Parathyroid adenoma (tissue), 2 donors: ENCODE data around the gene CREB3L2.

ENCODE experiments used
- H2AFZ ChIP-seq: fragments of 300-600 bp; sonication (generic); one replicate; pipeline ENCODE4 v1.7.0; 2017; ENCODE audit warnings: antibody characterized with exemption, mild to moderate bottlenecking
- H3K27ac ChIP-seq: fragments of 300-600 bp; sonication (generic); one replicate; pipeline ENCODE4 v1.7.0; 2017
- H3K27me3 ChIP-seq: fragments of 300-600 bp; sonication (generic); one replicate; pipeline ENCODE4 v1.7.0; 2017; ENCODE audit warnings: low read length; ENCODE audit not compliant: control insufficient read depth, insufficient read depth
- H3K36me3 ChIP-seq: fragments of 300-600 bp; sonication (generic); one replicate; pipeline ENCODE4 v1.7.0; 2017; ENCODE audit warnings: low read length; ENCODE audit not compliant: control insufficient read depth, insufficient read depth
- H3K4me1 ChIP-seq: fragments of 300-600 bp; sonication (generic); one replicate; pipeline ENCODE4 v1.7.0; 2017; ENCODE audit warnings: control low read depth
- H3K4me2 ChIP-seq: fragments of 300-600 bp; sonication (generic); one replicate; pipeline ENCODE4 v1.7.0; 2017; ENCODE audit warnings: low read length
- H3K4me3 ChIP-seq: fragments of 300-600 bp; sonication (generic); one replicate; pipeline ENCODE4 v1.7.0; 2017; ENCODE audit warnings: low read depth, low read length
- H3K79me2 ChIP-seq: fragments of 300-600 bp; sonication (generic); one replicate; pipeline ENCODE4 v1.7.0; 2017; ENCODE audit warnings: control low read depth
- H3K9ac ChIP-seq: fragments of 300-600 bp; sonication (generic); one replicate; pipeline ENCODE4 v1.7.0; 2017; ENCODE audit warnings: mild to moderate bottlenecking
- H3K9me3 ChIP-seq: fragments of 300-600 bp; sonication (generic); one replicate; pipeline ENCODE4 v1.7.0; 2017; ENCODE audit warnings: low read length; ENCODE audit not compliant: control insufficient read depth
- CTCF ChIP-seq: fragments of 300-600 bp; sonication (generic); IDR thresholded peaks from one replicate; pipeline ENCODE4 v1.7.0; 2017; ENCODE audit warnings: antibody characterized with exemption, mild to moderate bottlenecking
- donor health status: primary hyperparathyroidism.

Gene CREB3L2

DNA sequence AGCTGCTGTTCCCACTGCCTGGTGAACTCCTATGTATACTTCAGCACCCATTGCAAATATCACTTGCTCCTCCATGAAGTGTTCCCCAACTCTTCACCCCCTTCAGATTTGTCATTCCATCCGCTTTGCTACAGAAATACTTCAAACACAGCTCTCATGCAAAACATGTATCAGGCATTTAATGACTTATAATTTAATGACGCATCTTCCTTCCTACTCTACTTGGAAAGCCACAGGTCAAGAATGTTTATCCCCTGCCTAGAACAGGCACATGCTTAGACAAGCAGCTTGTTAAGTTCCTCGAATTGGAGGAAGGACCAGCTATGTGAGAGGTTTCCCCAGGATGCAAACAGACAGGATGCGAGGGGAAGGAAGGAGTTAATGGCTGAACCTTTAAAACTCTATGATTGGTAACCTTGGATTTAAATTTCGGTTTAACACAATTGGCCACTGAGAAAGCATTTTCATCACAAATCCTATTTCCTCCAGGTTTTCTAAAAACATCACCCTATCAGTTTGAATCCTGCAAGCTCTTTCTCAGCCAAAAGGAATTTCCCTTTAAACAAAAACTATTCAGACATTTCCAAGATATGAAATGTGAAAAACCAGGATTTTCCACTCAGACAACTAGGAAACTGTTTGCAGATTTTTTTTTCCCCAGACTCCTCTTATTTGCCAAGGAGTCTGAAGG is 11.5 kb downstream of the CREB3L2 start:
- Histone ChIP-seq H2AFZ (no peak overlapping the region), H3K36me3 (no peaks in the 10 kb centered on the region), H3K27ac (peak overlapping the region; percentile 78), H3K79me2 (peaks cover 37% of the 10 kb centered on the region), H3K9ac (no peak overlapping the region), H3K27me3 (no peaks in the 10 kb centered on the region), H3K4me2 (no peak overlapping the region), H3K4me3 (no peak overlapping the region), H3K4me1 (peaks cover 47% of the 10 kb centered on the region), H3K9me3 (no peaks in the 10 kb centered on the region)
- no peak for TF ChIP-seq CTCF

DNA sequence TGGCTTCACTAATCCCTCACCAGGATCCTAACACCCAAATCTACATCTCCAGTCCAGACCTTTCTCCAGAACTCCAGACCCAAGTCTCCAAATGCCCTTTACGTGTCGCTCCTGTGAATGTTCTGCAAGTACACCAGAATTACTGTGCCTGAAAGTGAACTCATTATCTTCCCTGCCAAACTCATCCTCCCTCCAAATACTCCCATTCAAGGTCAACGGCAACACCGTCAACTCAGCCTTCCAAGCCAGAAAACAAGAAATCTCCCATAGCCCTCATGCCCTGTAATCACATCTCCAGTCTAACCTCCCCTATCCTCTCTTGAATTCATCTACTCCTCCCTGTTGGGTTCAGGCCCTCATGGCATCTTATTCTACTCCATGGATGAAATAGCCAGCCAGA is 12.3 kb downstream of the CREB3L2 start:
- H2AFZ ChIP-seq: no peak overlapping the region
- H3K4me2 ChIP-seq: no peak overlapping the region
- peaks cover 53% of the 10 kb centered on the region for H3K4me1 ChIP-seq
- no peak overlapping the region for H3K4me3 ChIP-seq
- no peak overlapping the region for H3K9ac ChIP-seq
- peaks cover 39% of the 10 kb centered on the region for H3K79me2 ChIP-seq
- no peaks in the 10 kb centered on the region for H3K36me3 ChIP-seq
- H3K27ac ChIP-seq: peak overlapping the region; percentile 78
- H3K9me3 ChIP-seq: no peaks in the 10 kb centered on the region
- no peak for TF ChIP-seq CTCF
- no peaks in the 10 kb centered on the region for H3K27me3 ChIP-seq

DNA sequence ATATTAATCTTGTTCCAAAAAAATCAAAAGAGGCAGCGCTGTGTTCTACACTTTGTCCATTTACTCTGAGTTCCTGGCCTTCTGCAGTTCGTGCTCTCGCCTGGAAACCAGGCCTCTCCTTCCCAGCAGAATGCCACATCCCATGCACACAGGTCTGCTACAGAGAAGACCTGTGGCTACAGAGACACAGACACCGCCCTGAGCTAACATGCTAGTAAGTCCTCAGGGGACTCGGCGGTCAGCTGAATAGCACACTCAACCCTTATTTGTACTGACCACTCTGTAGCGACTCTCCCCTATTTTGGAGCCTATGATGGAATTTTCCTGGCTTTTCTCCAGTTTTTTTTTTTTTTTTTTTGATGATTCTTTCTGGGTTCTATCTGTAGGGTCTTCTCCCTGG is 12.8 kb downstream of the CREB3L2 start:
- no peak for TF ChIP-seq CTCF

GRCh38 chr7:137987968-137988367 is 13.9 kb downstream of the CREB3L2 start:
- Histone ChIP-seq H3K36me3 (no peaks in the 10 kb centered on the region), H3K27me3 (no peaks in the 10 kb centered on the region), H3K4me3 (no peak overlapping the region), H3K9me3 (no peaks in the 10 kb centered on the region), H3K27ac (peak overlapping the region; percentile 78), H2AFZ (no peak overlapping the region), H3K9ac (no peak overlapping the region), H3K4me2 (no peak overlapping the region), H3K4me1 (peaks cover 54% of the 10 kb centered on the region), H3K79me2 (peaks cover 52% of the 10 kb centered on the region)
- TF ChIP-seq CTCF: no peak

More for the DNA sequence above, 12.8 kb downstream of the CREB3L2 start:
- Histone ChIP-seq H3K4me2 (no peak overlapping the region), H3K27me3 (no peaks in the 10 kb centered on the region), H3K27ac (peak overlapping the region; percentile 78), H3K36me3 (no peaks in the 10 kb centered on the region), H3K9me3 (no peaks in the 10 kb centered on the region), H3K4me3 (no peak overlapping the region), H3K79me2 (peaks cover 43% of the 10 kb centered on the region), H3K4me1 (peaks cover 54% of the 10 kb centered on the region), H2AFZ (no peak overlapping the region), H3K9ac (no peak overlapping the region)

GRCh38 chr7:137987563-137987962 is 14.3 kb downstream of the CREB3L2 start:
- Histone ChIP-seq H3K27ac (peak overlapping the region; percentile 78), H3K9me3 (no peaks in the 10 kb centered on the region), H3K79me2 (peaks cover 52% of the 10 kb centered on the region), H3K4me2 (no peak overlapping the region), H3K9ac (no peak overlapping the region), H3K36me3 (no peaks in the 10 kb centered on the region), H2AFZ (no peak overlapping the region), H3K4me3 (no peak overlapping the region), H3K4me1 (peaks cover 54% of the 10 kb centered on the region), H3K27me3 (no peaks in the 10 kb centered on the region)
- no peak for TF ChIP-seq CTCF
